WTC11 (cell line): Measurements from ENCODE around the gene CMBL.

Experiments used
- CREM ChIP-seq: sonication (generic); formaldehyde crosslinking; IDR thresholded peaks from 2 replicates; pipeline ENCODE4 v1.8.1; 2022; ENCODE audit warnings: mild to moderate bottlenecking, missing genetic modification reagents, moderate library complexity
- CTCF ChIP-seq: fragments of 200-600 bp; IDR thresholded peaks from 2 replicates; pipeline ENCODE4 v1.8.0; 2022; ENCODE audit warnings: antibody characterized with exemption
- FOXK1 ChIP-seq: sonication (generic); formaldehyde crosslinking; IDR thresholded peaks from 2 replicates; pipeline ENCODE4 v1.8.0; 2022; ENCODE audit warnings: mild to moderate bottlenecking, moderate library complexity, missing genetic modification reagents
- IRF2 ChIP-seq: sonication (generic); formaldehyde crosslinking; IDR thresholded peaks from 2 replicates; pipeline ENCODE4 v1.8.0; 2022; ENCODE audit warnings: low read depth, missing genetic modification reagents, borderline replicate concordance
- MAX ChIP-seq: sonication (generic); formaldehyde crosslinking; IDR thresholded peaks from 2 replicates; pipeline ENCODE4 v1.8.0; 2022; ENCODE audit warnings: mild to moderate bottlenecking, missing genetic modification reagents
- MLX ChIP-seq: sonication (generic); formaldehyde crosslinking; IDR thresholded peaks from 2 replicates; pipeline ENCODE4 v1.8.1; 2023; ENCODE audit warnings: mild to moderate bottlenecking, missing genetic modification reagents, moderate library complexity
- MXD4 ChIP-seq: fragments of 250-450 bp; sonication (Bioruptor Pico); IDR thresholded peaks from 2 replicates; pipeline ENCODE4 v1.8.0; 2021; ENCODE audit warnings: mild to moderate bottlenecking, moderate library complexity, borderline replicate concordance
- NFE2L1 ChIP-seq: sonication (generic); formaldehyde crosslinking; IDR thresholded peaks from 2 replicates; pipeline ENCODE4 v1.8.1; 2023; ENCODE audit warnings: missing genetic modification reagents
- NFYB ChIP-seq: sonication (generic); formaldehyde crosslinking; conservative IDR thresholded peaks from 2 replicates; pipeline ENCODE4 v1.8.0; 2022; ENCODE audit warnings: low read depth, missing genetic modification reagents
- PRDM15 ChIP-seq: sonication (generic); formaldehyde crosslinking; IDR thresholded peaks from 2 replicates; pipeline ENCODE4 v1.8.0; 2022; ENCODE audit warnings: missing genetic modification reagents
- SP1 ChIP-seq: sonication (generic); formaldehyde crosslinking; conservative IDR thresholded peaks from 2 replicates; pipeline ENCODE4 v1.8.1; 2022; ENCODE audit warnings: missing genetic modification reagents
- ZNF317 ChIP-seq: sonication (generic); formaldehyde crosslinking; IDR thresholded peaks from 2 replicates; pipeline ENCODE4 v1.8.1; 2023; ENCODE audit warnings: low read depth, mild to moderate bottlenecking, moderate library complexity, missing genetic modification reagents, borderline replicate concordance

GRCh38 chr5:10337107-10337506 lies 29.4 kb upstream of the CMBL start:
- TF ChIP-seq SP1 (CRISPR knock-in tag) (no peak), MLX (CRISPR knock-in tag) (no peak), IRF2 (CRISPR knock-in tag) (no peak), NFE2L1 (CRISPR knock-in tag) (no peak), PRDM15 (CRISPR knock-in tag) (no peak), MAX (CRISPR knock-in tag) (no peak), ZNF317 (CRISPR knock-in tag) (no peak), MXD4 (CRISPR knock-in tag) (no peak), CTCF (no peak), NFYB (no peak), FOXK1 (no peak), CREM (CRISPR knock-in tag) (no peak)
